ENCODE data around the gene SCAANT1. TPM values are rescaled to one million over a fixed set of nuclear protein-coding genes. Genes with fewer than 3 reads are reported as not detected.

The SCAANT1 gene
- total RNA-seq, 4 donors from 2014 or later, result not detected

GRCh38 chr3:63955830-63956545 lies 43.8 kb upstream of the SCAANT1 start:
- Histone ChIP-seq H3K27me3 (no peaks in the 10 kb centered on the region), H3K27ac (no peak overlapping the region), H3K4me1 (peaks cover 0 to 44% (median 18%) of the 10 kb centered on the region in 4 donors), H3K9me3 (no peaks in the 10 kb centered on the region), H3K4me3 (no peak overlapping the region), H3K36me3 (peaks cover 0 to 21% (median 0%) of the 10 kb centered on the region in 3 donors)
- WGBS, 2 donors, result 94 to 95% methylated on average over 13 of the region's 13 CpGs
- TF ChIP-seq POLR2A (IDR thresholded peaks at IDR 0.05), result no peak
- DNase-seq (ENCODE audit: low spot score in 2 of 2), result no peak

GRCh38 chr3:63955036-63955650 lies 43.0 kb upstream of the SCAANT1 start:
- no peak for DNase-seq (ENCODE audit: low spot score in 2 of 2)
- peaks cover 0 to 44% (median 15%) of the 10 kb centered on the region in 4 donors for H3K4me1 ChIP-seq
- TF ChIP-seq CTCF (IDR thresholded peaks at IDR 0.05) (no peak), POLR2A (IDR thresholded peaks at IDR 0.05) (no peak), EP300 (IDR thresholded peaks at IDR 0.05) (no peak)
- H3K27ac ChIP-seq, result no peak overlapping the region
- H3K4me3 ChIP-seq, result no peak overlapping the region
- 88% methylated on average over 3 of the region's 3 CpGs for WGBS, 2 donors
- no peaks in the 10 kb centered on the region for H3K27me3 ChIP-seq
- peaks cover 0 to 21% (median 0%) of the 10 kb centered on the region in 3 donors for H3K36me3 ChIP-seq
- H3K9me3 ChIP-seq, result no peaks in the 10 kb centered on the region

GRCh38 chr3:63954182-63954581 lies 42.0 kb upstream of the SCAANT1 start:
- H3K27me3 ChIP-seq, result no peaks in the 10 kb centered on the region
- H3K4me3 ChIP-seq, result no peak overlapping the region
- TF ChIP-seq POLR2A (IDR thresholded peaks at IDR 0.05) (no peak), CTCF (IDR thresholded peaks at IDR 0.05) (no peak), EP300 (IDR thresholded peaks at IDR 0.05) (no peak)
- no peak overlapping the region for H3K27ac ChIP-seq
- WGBS, 2 donors, result 86 to 93% methylated on average over 5 of the region's 5 CpGs
- DNase-seq (ENCODE audit: low spot score in 2 of 2), result no peak
- peaks cover 0 to 42% (median 12%) of the 10 kb centered on the region in 4 donors for H3K4me1 ChIP-seq
- H3K9me3 ChIP-seq, result no peaks in the 10 kb centered on the region
- H3K36me3 ChIP-seq, result peaks cover 0 to 21% (median 0%) of the 10 kb centered on the region in 3 donors

- Histone ChIP-seq H3K27ac (no peak overlapping the region), H3K4me3 (no peak overlapping the region), H3K9me3 (no peaks in the 10 kb centered on the region), H3K36me3 (peaks cover 0 to 21% (median 0%) of the 10 kb centered on the region in 3 donors), H3K27me3 (no peaks in the 10 kb centered on the region), H3K4me1 (peaks cover 0 to 40% (median 10%) of the 10 kb centered on the region in 4 donors)
- TF ChIP-seq POLR2A (IDR thresholded peaks at IDR 0.05), result no peak
- TF ChIP-seq EP300 (IDR thresholded peaks at IDR 0.05), result no peak
- TF ChIP-seq CTCF (IDR thresholded peaks at IDR 0.05), result no peak
- 69 to 70% methylated on average over 2 of the region's 2 CpGs for WGBS, 2 donors
- no peak for DNase-seq (ENCODE audit: low spot score in 2 of 2)
Measured at GRCh38 chr3:63952248-63952594, 40.0 kb upstream of the SCAANT1 start.

GRCh38 chr3:63951492-63952247 lies 39.5 kb upstream of the SCAANT1 start:
- Histone ChIP-seq H3K27ac (no peak overlapping the region), H3K27me3 (no peaks in the 10 kb centered on the region), H3K36me3 (peaks cover 0 to 21% (median 0%) of the 10 kb centered on the region in 3 donors), H3K4me1 (peaks cover 0 to 40% (median 10%) of the 10 kb centered on the region in 4 donors), H3K4me3 (no peak overlapping the region), H3K9me3 (no peaks in the 10 kb centered on the region)
- DNase-seq (ENCODE audit: low spot score in 2 of 2), result no peak
- WGBS, 2 donors, result 38 to 47% methylated on average over 1 of the region's 1 CpG
- TF ChIP-seq EP300 (IDR thresholded peaks at IDR 0.05), result no peak
- TF ChIP-seq CTCF (IDR thresholded peaks at IDR 0.05), result no peak
- TF ChIP-seq POLR2A (IDR thresholded peaks at IDR 0.05), result no peak
